GM12864 (cell line): ENCODE measurements around the gene MAOA.
"Not testable (repeated sequence)": the region's sequence is repeated elsewhere in the genome, so short reads cannot be mapped to it uniquely, and the experiment has no call there.

Experiments used
- DNase-seq: peaks from one replicate; pipeline ENCODE4 v3.0.0-alpha.2; 2011; ENCODE audit warnings: low read depth
- H3K4me3 ChIP-seq: 2 replicates; pipeline ENCODE4 v1.5.1; 2011; ENCODE audit warnings: mild to moderate bottlenecking, low read depth, low read length, control low read depth
- TF ChIP-seq, protein P1 (sequence below): IDR thresholded peaks from 2 replicates; pipeline ENCODE4 v1.5.1; 2011; ENCODE audit warnings: low read depth, mild to moderate bottlenecking, moderate library complexity, low read length, control low read depth, inconsistent platforms; ENCODE audit errors: missing control alignments

Gene MAOA

DNA sequence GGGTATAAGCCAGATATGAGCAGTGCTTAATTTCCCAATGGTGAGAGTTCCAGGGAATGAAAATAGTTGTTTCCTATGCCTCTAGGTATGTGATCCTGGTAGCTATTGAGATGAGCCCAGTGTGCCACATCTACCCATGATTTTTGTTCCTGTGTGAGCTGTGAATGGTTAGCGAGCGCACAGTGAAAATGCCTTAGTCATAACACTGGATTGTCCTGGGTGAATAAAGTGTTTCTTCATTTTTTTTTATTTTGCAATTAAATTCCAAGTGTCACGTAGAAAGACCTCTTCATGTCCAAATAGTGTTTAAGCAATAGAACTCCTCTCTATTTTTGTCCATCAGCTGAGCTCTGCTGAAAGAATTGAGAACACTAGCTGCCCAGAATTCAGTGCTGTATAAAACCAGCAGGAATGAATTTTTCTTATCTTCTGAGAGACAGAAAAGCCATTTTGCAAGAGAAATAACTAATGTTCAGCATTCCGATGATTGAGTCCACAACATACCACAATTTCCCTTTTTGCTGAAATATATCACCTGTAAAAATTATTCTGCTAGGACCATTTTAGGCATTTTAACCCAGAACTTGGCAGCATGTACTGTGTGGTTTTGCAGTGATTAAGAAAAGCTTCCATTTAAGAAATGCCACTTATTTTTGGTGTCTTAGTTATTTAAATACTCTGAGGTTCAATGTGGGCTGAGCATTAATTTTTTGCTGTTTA, 5.6 kb downstream of the MAOA start:
- TF ChIP-seq, protein P1, sequence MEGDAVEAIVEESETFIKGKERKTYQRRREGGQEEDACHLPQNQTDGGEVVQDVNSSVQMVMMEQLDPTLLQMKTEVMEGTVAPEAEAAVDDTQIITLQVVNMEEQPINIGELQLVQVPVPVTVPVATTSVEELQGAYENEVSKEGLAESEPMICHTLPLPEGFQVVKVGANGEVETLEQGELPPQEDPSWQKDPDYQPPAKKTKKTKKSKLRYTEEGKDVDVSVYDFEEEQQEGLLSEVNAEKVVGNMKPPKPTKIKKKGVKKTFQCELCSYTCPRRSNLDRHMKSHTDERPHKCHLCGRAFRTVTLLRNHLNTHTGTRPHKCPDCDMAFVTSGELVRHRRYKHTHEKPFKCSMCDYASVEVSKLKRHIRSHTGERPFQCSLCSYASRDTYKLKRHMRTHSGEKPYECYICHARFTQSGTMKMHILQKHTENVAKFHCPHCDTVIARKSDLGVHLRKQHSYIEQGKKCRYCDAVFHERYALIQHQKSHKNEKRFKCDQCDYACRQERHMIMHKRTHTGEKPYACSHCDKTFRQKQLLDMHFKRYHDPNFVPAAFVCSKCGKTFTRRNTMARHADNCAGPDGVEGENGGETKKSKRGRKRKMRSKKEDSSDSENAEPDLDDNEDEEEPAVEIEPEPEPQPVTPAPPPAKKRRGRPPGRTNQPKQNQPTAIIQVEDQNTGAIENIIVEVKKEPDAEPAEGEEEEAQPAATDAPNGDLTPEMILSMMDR, result no peak
- no peak for DNase-seq
- no peak overlapping the region for H3K4me3 ChIP-seq

DNA sequence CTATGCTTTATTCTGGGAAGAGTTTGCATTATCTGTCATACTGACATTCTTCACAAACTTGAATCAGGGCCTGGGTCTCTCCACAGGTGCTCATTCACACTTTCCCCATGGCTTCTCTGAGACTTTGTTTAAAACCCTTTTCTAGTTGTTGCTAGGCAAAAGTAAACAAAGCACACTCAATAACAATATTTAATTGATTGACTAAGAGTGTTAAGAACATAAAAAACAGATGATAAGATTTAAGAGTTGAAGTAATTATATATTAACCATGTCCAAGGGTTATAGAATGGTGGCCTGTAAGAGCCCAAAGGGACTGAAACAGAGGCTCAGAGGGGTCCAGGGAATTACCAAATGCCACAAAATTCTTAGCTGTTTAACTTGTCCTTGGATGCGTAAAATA, 7.1 kb downstream of the MAOA start:
- no peak for DNase-seq
- no peak overlapping the region for H3K4me3 ChIP-seq
- TF ChIP-seq, protein P1, result no peak

DNA sequence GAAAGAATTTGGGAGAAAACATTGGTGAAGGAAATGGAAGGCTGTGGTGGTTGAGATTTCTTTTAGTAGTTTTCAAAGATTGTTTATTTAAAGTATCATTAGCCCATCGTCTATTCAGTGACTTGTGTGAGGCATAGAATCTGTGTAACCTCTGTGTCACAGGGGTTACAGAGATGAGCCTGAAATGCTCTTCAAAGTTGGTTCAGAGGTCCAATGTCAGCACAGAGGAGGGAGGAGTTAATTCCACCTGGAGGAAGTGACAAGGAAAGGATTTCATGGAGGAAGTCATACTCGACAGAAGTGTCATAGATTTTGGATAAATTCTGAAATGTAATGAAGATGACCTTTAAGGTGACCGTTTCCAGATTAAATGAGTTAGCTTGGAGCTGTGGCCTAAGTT, 8.2 kb downstream of the MAOA start:
- H3K4me3 ChIP-seq, result no peak overlapping the region
- TF ChIP-seq, protein P1, result no peak
- no peak for DNase-seq

DNA sequence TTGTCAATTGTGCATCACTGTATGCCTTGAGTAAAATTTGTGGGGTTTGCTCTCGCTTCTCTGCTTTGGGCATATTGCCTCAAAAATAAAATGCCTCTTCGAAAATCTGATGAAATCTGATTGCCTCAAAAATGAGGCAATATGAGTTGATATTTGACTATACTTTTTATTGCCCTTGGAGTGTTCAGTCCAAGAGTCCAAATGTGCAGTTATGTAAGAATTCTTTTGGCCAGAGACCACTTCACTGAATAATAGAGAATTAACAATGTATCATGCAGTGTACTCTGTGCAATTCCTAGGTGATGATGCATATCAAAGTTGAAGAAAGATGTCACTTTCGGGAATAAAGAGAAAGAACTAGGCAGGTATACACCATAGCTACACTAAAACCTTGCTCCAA, 8.6 kb downstream of the MAOA start:
- DNase-seq, result no peak
- TF ChIP-seq, protein P1, result no peak
- H3K4me3 ChIP-seq, result no peak overlapping the region

DNA sequence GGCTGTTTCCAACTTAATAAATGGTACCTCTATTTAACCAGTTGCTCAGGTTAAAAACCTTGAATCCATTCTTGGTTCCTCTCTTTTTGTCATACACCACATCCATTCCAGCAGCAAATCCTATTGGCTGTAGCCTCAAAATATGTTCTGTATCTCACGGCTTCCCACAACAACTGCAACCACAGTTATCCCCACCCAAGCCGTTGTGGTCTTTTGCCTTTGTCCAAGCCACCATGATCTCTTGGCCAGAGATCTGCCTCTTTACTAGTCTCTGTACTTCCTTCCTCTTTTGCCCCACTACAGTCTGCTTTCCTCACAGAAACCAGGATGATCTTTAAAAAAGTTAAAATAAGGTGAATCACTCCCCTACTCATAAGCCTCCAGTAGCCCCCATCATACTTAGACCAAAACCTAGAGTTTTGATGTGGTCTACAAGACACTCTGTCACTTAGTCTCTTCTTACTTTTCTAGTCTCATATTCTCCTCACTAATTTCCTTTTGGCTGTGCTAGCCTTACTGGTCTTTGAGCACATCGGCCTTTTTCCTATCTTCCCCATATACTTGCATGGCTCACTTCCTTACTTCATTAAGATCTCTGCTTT, 10.3 kb downstream of the MAOA start:
- H3K4me3 ChIP-seq, result no peak overlapping the region
- TF ChIP-seq, protein P1, result no peak
- DNase-seq, result no peak

DNA sequence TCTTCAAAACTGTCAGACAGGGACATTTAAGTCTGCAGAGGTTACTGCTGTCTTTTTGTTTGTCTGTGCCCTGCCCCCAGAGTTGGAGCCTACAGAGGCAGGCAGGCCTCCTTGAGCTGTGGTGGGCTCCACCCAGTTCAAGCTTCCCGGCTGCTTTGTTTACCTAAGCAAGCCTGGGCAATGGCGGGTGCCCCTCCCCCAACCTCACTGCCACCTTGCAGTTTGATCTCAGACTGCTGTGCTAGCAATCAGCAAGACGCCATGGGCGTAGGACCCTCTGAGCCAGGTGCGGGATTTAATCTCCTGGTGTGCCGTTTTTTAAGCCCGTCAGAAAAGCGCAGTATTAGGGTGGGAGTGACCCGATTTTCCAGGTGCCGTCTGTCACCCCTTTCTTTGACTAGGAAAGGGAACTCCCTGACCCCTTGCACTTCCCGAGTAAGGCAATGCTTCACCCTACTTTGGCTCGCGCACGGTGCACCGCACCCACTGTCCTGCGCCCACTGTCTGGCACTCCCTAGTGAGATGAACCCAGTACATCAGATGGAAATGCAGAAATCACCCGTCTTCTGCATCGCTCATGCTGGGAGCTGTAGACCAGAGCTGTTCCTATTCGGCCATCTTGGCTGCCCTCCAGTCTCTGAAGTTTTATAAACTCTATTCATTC, 20.0 kb downstream of the MAOA start:
- not testable (repeated sequence) for DNase-seq, H3K4me3 ChIP-seq

DNA sequence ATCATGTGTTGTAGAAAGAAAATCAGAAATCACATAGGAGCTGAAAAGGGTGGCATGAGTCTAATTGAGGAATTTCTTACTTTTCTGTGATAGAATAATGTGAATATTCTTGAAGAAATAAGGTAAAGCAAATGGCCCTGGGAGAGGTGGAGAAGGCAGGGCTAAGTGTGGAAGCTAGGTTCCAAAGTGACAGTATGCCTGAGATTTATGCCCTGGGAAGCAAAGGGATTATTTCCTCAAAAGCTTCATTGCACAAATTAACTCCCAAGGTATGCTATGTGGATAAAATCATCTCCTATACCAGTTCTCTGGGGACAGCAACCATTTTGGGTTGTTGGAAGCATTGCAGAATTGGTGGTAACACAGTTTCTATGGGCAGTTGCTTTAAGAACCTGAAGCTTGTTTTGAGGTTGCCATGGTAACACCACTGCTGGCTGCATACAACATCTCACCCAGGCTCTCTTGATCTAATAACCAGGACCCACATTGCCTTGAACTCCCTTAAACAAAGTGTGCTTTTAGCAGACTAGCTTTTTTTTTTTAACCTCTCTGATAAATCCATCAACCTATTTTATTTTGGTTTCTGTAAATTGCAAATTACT, 21.0 kb downstream of the MAOA start:
- no peak overlapping the region for H3K4me3 ChIP-seq
- TF ChIP-seq, protein P1, result no peak
- DNase-seq, result no peak
